ENCODE data around the gene ARL6IP6. TPM values are rescaled to one million over a fixed set of nuclear protein-coding genes. Genes with fewer than 3 reads are reported as not detected.

Gene ARL6IP6
- total RNA-seq, 1 donor from 2014 or later = 18.1 TPM

GRCh38 chr2:152701198-152701597 lies 17.2 kb upstream of the ARL6IP6 start:
- Histone ChIP-seq H2AFZ (ENCODE audit: low read depth, low read length) (no peak overlapping the region), H3K36me3 (ENCODE audit: insufficient read depth, low read length) (no peaks in the 10 kb centered on the region), H3K9me3 (ENCODE audit: insufficient read depth, low read depth, low read length) (peaks cover 4% of the 10 kb centered on the region), H4K20me1 (ENCODE audit: insufficient read depth, low read length) (peaks cover 74% of the 10 kb centered on the region), H3K4me3 (ENCODE audit: insufficient read depth, low read depth, low read length) (no peak overlapping the region), H3K4me1 (ENCODE audit: insufficient read depth, low read length) (no peaks in the 10 kb centered on the region), H3K79me2 (ENCODE audit: insufficient read depth, low read length) (peaks cover 100% of the 10 kb centered on the region), H3K27me3 (ENCODE audit: insufficient read depth, low read length) (no peaks in the 10 kb centered on the region), H3K4me2 (ENCODE audit: low read length) (no peak overlapping the region), H3K9ac (ENCODE audit: low read length) (no peak overlapping the region), H3K27ac (ENCODE audit: low read depth, low read length) (no peak overlapping the region)
- peaks cover 22% of the 10 kb centered on the region for H3K4me1 Mint-ChIP-seq (ENCODE audit: low read depth, unreplicated experiment)
- no peak for FAIRE-seq
- no peaks in the 10 kb centered on the region for H3K9me3 Mint-ChIP-seq (ENCODE audit: unreplicated experiment)
- no peak overlapping the region for H3K27ac Mint-ChIP-seq (ENCODE audit: unreplicated experiment)
- TF ChIP-seq EZH2 (IDR thresholded peaks at IDR 0.05; ENCODE audit: insufficient read depth, low read length) = no peak
- no peak for TF ChIP-seq CTCF (IDR thresholded peaks at IDR 0.05; ENCODE audit: insufficient read depth, low read depth, low read length)
- peak overlapping the region; percentile 51 for H3K4me3 Mint-ChIP-seq (ENCODE audit: unreplicated experiment)
- no peaks in the 10 kb centered on the region for H3K27me3 Mint-ChIP-seq (ENCODE audit: low read depth, unreplicated experiment)
- H3K36me3 Mint-ChIP-seq (ENCODE audit: low read depth, unreplicated experiment) = peaks cover 14% of the 10 kb centered on the region
- no peak for DNase-seq (ENCODE audit: low read depth)

GRCh38 chr2:152706477-152707021 lies 11.9 kb upstream of the ARL6IP6 start:
- H3K4me2 ChIP-seq (ENCODE audit: low read length) = no peak overlapping the region
- no peaks in the 10 kb centered on the region for H3K27me3 ChIP-seq (ENCODE audit: insufficient read depth, low read length)
- peaks cover 5% of the 10 kb centered on the region for H3K36me3 ChIP-seq (ENCODE audit: insufficient read depth, low read length)
- peaks cover 95% of the 10 kb centered on the region for H4K20me1 ChIP-seq (ENCODE audit: insufficient read depth, low read length)
- Mint-ChIP-seq H3K27ac (ENCODE audit: unreplicated experiment) (peak overlapping the region; percentile 82), H3K27me3 (ENCODE audit: low read depth, unreplicated experiment) (no peaks in the 10 kb centered on the region), H3K4me1 (ENCODE audit: low read depth, unreplicated experiment) (peaks cover 16% of the 10 kb centered on the region), H3K36me3 (ENCODE audit: low read depth, unreplicated experiment) (peaks cover 32% of the 10 kb centered on the region), H3K4me3 (ENCODE audit: unreplicated experiment) (no peak overlapping the region), H3K9me3 (ENCODE audit: unreplicated experiment) (no peaks in the 10 kb centered on the region)
- no peaks in the 10 kb centered on the region for H3K9me3 ChIP-seq (ENCODE audit: insufficient read depth, low read depth, low read length)
- no peak overlapping the region for H3K9ac ChIP-seq (ENCODE audit: low read length)
- TF ChIP-seq CTCF (IDR thresholded peaks at IDR 0.05; ENCODE audit: insufficient read depth, low read depth, low read length) = no peak
- TF ChIP-seq EZH2 (IDR thresholded peaks at IDR 0.05; ENCODE audit: insufficient read depth, low read length) = no peak
- H3K4me3 ChIP-seq (ENCODE audit: insufficient read depth, low read depth, low read length) = no peak overlapping the region
- no peaks in the 10 kb centered on the region for H3K4me1 ChIP-seq (ENCODE audit: insufficient read depth, low read length)
- no peak overlapping the region for H2AFZ ChIP-seq (ENCODE audit: low read depth, low read length)
- H3K79me2 ChIP-seq (ENCODE audit: insufficient read depth, low read length) = peaks cover 100% of the 10 kb centered on the region
- FAIRE-seq (no peak), DNase-seq (ENCODE audit: low read depth) (no peak)
- H3K27ac ChIP-seq (ENCODE audit: low read depth, low read length) = no peak overlapping the region

- Mint-ChIP-seq H3K9me3 (ENCODE audit: unreplicated experiment) (no peaks in the 10 kb centered on the region), H3K4me3 (ENCODE audit: unreplicated experiment) (no peak overlapping the region), H3K27me3 (ENCODE audit: low read depth, unreplicated experiment) (no peaks in the 10 kb centered on the region), H3K36me3 (ENCODE audit: low read depth, unreplicated experiment) (peaks cover 23% of the 10 kb centered on the region), H3K4me1 (ENCODE audit: low read depth, unreplicated experiment) (peaks cover 6% of the 10 kb centered on the region), H3K27ac (ENCODE audit: unreplicated experiment) (no peak overlapping the region)
- no peak overlapping the region for H3K4me2 ChIP-seq (ENCODE audit: low read length)
- H3K27ac ChIP-seq (ENCODE audit: low read depth, low read length) = no peak overlapping the region
- TF ChIP-seq CTCF (IDR thresholded peaks at IDR 0.05; ENCODE audit: insufficient read depth, low read depth, low read length) (no peak), EZH2 (IDR thresholded peaks at IDR 0.05; ENCODE audit: insufficient read depth, low read length) (no peak)
- peaks cover 2% of the 10 kb centered on the region for H3K4me1 ChIP-seq (ENCODE audit: insufficient read depth, low read length)
- no peak overlapping the region for H3K9ac ChIP-seq (ENCODE audit: low read length)
- H3K36me3 ChIP-seq (ENCODE audit: insufficient read depth, low read length) = peaks cover 18% of the 10 kb centered on the region
- H4K20me1 ChIP-seq (ENCODE audit: insufficient read depth, low read length) = peaks cover 86% of the 10 kb centered on the region
- peaks cover 100% of the 10 kb centered on the region for H3K79me2 ChIP-seq (ENCODE audit: insufficient read depth, low read length)
- FAIRE-seq (no peak), DNase-seq (ENCODE audit: low read depth) (no peak)
- H3K9me3 ChIP-seq (ENCODE audit: insufficient read depth, low read depth, low read length) = no peaks in the 10 kb centered on the region
- H3K4me3 ChIP-seq (ENCODE audit: insufficient read depth, low read depth, low read length) = no peak overlapping the region
- no peaks in the 10 kb centered on the region for H3K27me3 ChIP-seq (ENCODE audit: insufficient read depth, low read length)
- H2AFZ ChIP-seq (ENCODE audit: low read depth, low read length) = no peak overlapping the region
Observed at GRCh38 chr2:152708742-152709141, 9.7 kb upstream of the ARL6IP6 start.
